GM23338 (cell line): Measurements from ENCODE around the gene TCAF1. TPM values are rescaled to one million over a fixed set of nuclear protein-coding genes. Genes with fewer than 3 reads are reported as not detected.

ENCODE experiments used
- ATAC-seq: fragments of 200-7000 bp; cut with Tn5 transposase; 3 replicates; pipeline ENCODE4 v1.9.1; 2020
- DNase-seq: peaks from one replicate; pipeline ENCODE4 v3.0.0-alpha.2; 2015; ENCODE audit warnings: low spot score
- H2AFZ ChIP-seq: fragments of 200-600 bp; sonication (generic); 2 replicates; pipeline ENCODE4 v1.8.0; 2016; ENCODE audit warnings: antibody characterized with exemption, mild to moderate bottlenecking, moderate library complexity
- H3F3A ChIP-seq: fragments of 200-600 bp; sonication (generic); replicated peaks from 2 replicates; pipeline ENCODE4 v1.8.0; 2017; ENCODE audit warnings: antibody characterized with exemption, mixed run types, low read depth
- H3K27ac ChIP-seq: fragments of 200-600 bp; sonication (generic); 2 replicates; pipeline ENCODE4 v1.6.1; 2016; ENCODE audit warnings: low read depth
- H3K27me3 ChIP-seq: fragments of 200-600 bp; sonication (generic); 2 replicates; pipeline ENCODE4 v1.8.0; 2016; ENCODE audit warnings: mild to moderate bottlenecking, mixed run types, moderate library complexity; ENCODE audit not compliant: insufficient read depth
- H3K36me3 ChIP-seq: fragments of 200-600 bp; sonication (generic); 2 replicates; pipeline ENCODE4 v1.8.0; 2016; ENCODE audit warnings: mild to moderate bottlenecking; ENCODE audit not compliant: insufficient read depth
- H3K4me1 ChIP-seq: fragments of 200-600 bp; sonication (generic); 2 replicates; pipeline ENCODE4 v1.8.0; 2016; ENCODE audit warnings: mild to moderate bottlenecking, moderate library complexity; ENCODE audit not compliant: insufficient read depth
- H3K4me2 ChIP-seq: fragments of 200-600 bp; sonication (generic); 2 replicates; pipeline ENCODE4 v1.7.1; 2017; ENCODE audit warnings: mixed run types
- H3K4me3 ChIP-seq: fragments of 200-600 bp; sonication (generic); 2 replicates; pipeline ENCODE4 v1.6.1; 2016; ENCODE audit warnings: mixed run types
- H3K79me2 ChIP-seq: fragments of 200-600 bp; sonication (generic); replicated peaks from 2 replicates; pipeline ENCODE4 v1.8.0; 2017; ENCODE audit warnings: mild to moderate bottlenecking; ENCODE audit not compliant: insufficient read depth
- H3K9me2 ChIP-seq: fragments of 200-600 bp; sonication (generic); 2 replicates; pipeline ENCODE4 v1.8.0; 2017; ENCODE audit not compliant: insufficient read depth
- H4K20me1 ChIP-seq: fragments of 200-600 bp; sonication (generic); replicated peaks from 2 replicates; pipeline ENCODE4 v1.8.0; 2017; ENCODE audit warnings: mild to moderate bottlenecking; ENCODE audit not compliant: insufficient read depth
- H3K27ac Mint-ChIP-seq: 2 replicates; pipeline ENCODE4 v1.8.0; 2020; ENCODE audit warnings: inconsistent platforms, mild to moderate bottlenecking, moderate library complexity, mixed read lengths
- H3K27me3 Mint-ChIP-seq: 3 replicates; pipeline ENCODE4 v1.8.0; 2022; ENCODE audit warnings: low read depth, mild to moderate bottlenecking, moderate library complexity, mixed read lengths, inconsistent platforms; ENCODE audit not compliant: insufficient read depth, poor library complexity
- H3K36me3 Mint-ChIP-seq: 3 replicates; pipeline ENCODE4 v1.8.0; 2021; ENCODE audit warnings: low read depth, mild to moderate bottlenecking, inconsistent platforms, moderate library complexity, mixed read lengths
- H3K4me1 Mint-ChIP-seq: 3 replicates; pipeline ENCODE4 v1.8.0; 2020; ENCODE audit warnings: mild to moderate bottlenecking, inconsistent platforms, mixed read lengths
- H3K4me3 Mint-ChIP-seq: 3 replicates; pipeline ENCODE4 v1.8.0; 2021; ENCODE audit warnings: moderate library complexity, mild to moderate bottlenecking, inconsistent platforms, mixed read lengths
- H3K9me3 Mint-ChIP-seq: 3 replicates; pipeline ENCODE4 v1.8.0; 2020; ENCODE audit warnings: moderate library complexity, mild to moderate bottlenecking, inconsistent platforms, mixed read lengths
- CREB1 ChIP-seq: fragments of 250-450 bp; sonication (Bioruptor Pico); IDR thresholded peaks from 2 replicates; pipeline ENCODE4 v1.5.0; 2020; ENCODE audit warnings: low read depth, mild to moderate bottlenecking, moderate library complexity
- CTCF ChIP-seq, 2 experiments: fragments of 200-600 bp in 1 of 2; sonication (generic) in 1 of 2; conservative IDR thresholded peaks; 2 replicates each; pipeline versions ENCODE4 v1.5.1 to v1.6.1; 2016 to 2017; ENCODE audit warnings: antibody characterized with exemption in 2 of 2, low read depth in 2 of 2, mild to moderate bottlenecking in 2 of 2, moderate library complexity in 1 of 2
- ETS1 ChIP-seq: IDR thresholded peaks from 2 replicates; pipeline ENCODE4 v1.6.1; 2016; ENCODE audit warnings: antibody characterized with exemption
- EZH2 ChIP-seq: fragments of 200-600 bp; sonication (generic); IDR thresholded peaks from one replicate; pipeline ENCODE4 v1.8.0; 2017; ENCODE audit warnings: antibody characterized with exemption, mild to moderate bottlenecking, low read depth; ENCODE audit not compliant: unreplicated experiment
- EZH2phosphoT487 ChIP-seq: fragments of 200-600 bp; sonication (generic); IDR thresholded peaks from one replicate; pipeline ENCODE4 v1.8.1; 2018; ENCODE audit warnings: antibody characterized with exemption; ENCODE audit not compliant: unreplicated experiment
- JUNB ChIP-seq: IDR thresholded peaks from one replicate; pipeline ENCODE4 v1.6.1; 2016; ENCODE audit warnings: antibody characterized with exemption; ENCODE audit not compliant: unreplicated experiment
- NANOG ChIP-seq: IDR thresholded peaks from 2 replicates; pipeline ENCODE4 v1.6.1; 2016; ENCODE audit warnings: antibody characterized with exemption, borderline replicate concordance
- POLR2AphosphoS5 ChIP-seq: IDR thresholded peaks from 2 replicates; pipeline ENCODE4 v1.6.1; 2016; ENCODE audit warnings: antibody characterized with exemption, low read depth
- REST ChIP-seq: IDR thresholded peaks from one replicate; pipeline ENCODE4 v1.6.1; 2018; ENCODE audit warnings: antibody characterized with exemption; ENCODE audit not compliant: unreplicated experiment
- STAT1 ChIP-seq: IDR thresholded peaks from one replicate; pipeline ENCODE4 v1.6.1; 2016; ENCODE audit warnings: antibody characterized with exemption; ENCODE audit not compliant: unreplicated experiment
- ZNF114 ChIP-seq: fragments of 250-450 bp; sonication (Bioruptor Pico); IDR thresholded peaks from 2 replicates; pipeline ENCODE4 v1.5.0; 2020; ENCODE audit warnings: mild to moderate bottlenecking, moderate library complexity
- ZNF331 ChIP-seq: fragments of 250-450 bp; sonication (Bioruptor Pico); IDR thresholded peaks from 2 replicates; pipeline ENCODE4 v1.5.0; 2020; ENCODE audit warnings: low read depth, mild to moderate bottlenecking, moderate library complexity
- ZNF462 ChIP-seq: fragments of 250-450 bp; sonication (Bioruptor Pico); IDR thresholded peaks from 2 replicates; pipeline ENCODE4 v1.5.0; 2020; ENCODE audit warnings: mild to moderate bottlenecking, moderate library complexity
- polyA plus RNA-seq: library from polyadenylated mRNA; unstranded; fragments of >200 nt; fragmentation: Nextera tagmentation; extraction: Ambion mirVana; gene quantifications from 2 replicates; pipeline ENCODE4 v1.2.1, GENCODE V29; 2016
- total RNA-seq: library from RNA; depleted of rRNA; stranded (reverse); fragments of >200 nt; shearing (Covaris generic); gene quantifications from 2 replicates; pipeline ENCODE4 v1.2.3, GENCODE V29; 2014

The TCAF1 gene
- total and polyA plus RNA-seq, 2 experiments from 2014 or later = 15.5 to 31.3 TPM

- ATAC-seq (no peak), DNase-seq (no peak)
- no peaks in the 10 kb centered on the region for H3K36me3 ChIP-seq
- no peak overlapping the region for H3K27ac ChIP-seq
- no peak overlapping the region for H3K27ac Mint-ChIP-seq
- no peak overlapping the region for H3K4me3 Mint-ChIP-seq
- no peak overlapping the region for H2AFZ ChIP-seq
- no peaks in the 10 kb centered on the region for H3K4me1 ChIP-seq
- H4K20me1 ChIP-seq = no peaks in the 10 kb centered on the region
- H3K79me2 ChIP-seq = no peaks in the 10 kb centered on the region
- no peak overlapping the region for H3K4me2 ChIP-seq
- H3F3A ChIP-seq = no peaks in the 10 kb centered on the region
- TF ChIP-seq REST (no peak), JUNB (no peak), ZNF331 (CRISPR knock-in tag) (no peak), EZH2phosphoT487 (no peak), EZH2 (no peak), NANOG (no peak), ETS1 (no peak), STAT1 (no peak), CREB1 (CRISPR knock-in tag) (no peak), ZNF114 (CRISPR knock-in tag) (no peak), CTCF (conservative IDR thresholded peaks at IDR 0.05; ENCODE audit: low read depth in 2 of 2) (no peak), POLR2AphosphoS5 (no peak), ZNF462 (CRISPR knock-in tag) (no peak)
- H3K9me2 ChIP-seq = no peaks in the 10 kb centered on the region
- H3K36me3 Mint-ChIP-seq = no peaks in the 10 kb centered on the region
- no peaks in the 10 kb centered on the region for H3K27me3 Mint-ChIP-seq
- H3K4me1 Mint-ChIP-seq = no peaks in the 10 kb centered on the region
- no peaks in the 10 kb centered on the region for H3K9me3 Mint-ChIP-seq
- H3K4me3 ChIP-seq = no peak overlapping the region
- H3K27me3 ChIP-seq = no peaks in the 10 kb centered on the region
Measured at GRCh38 chr7:143931739-143932138, 29.8 kb upstream of the TCAF1 start.
